Ishikawa (cell line): ENCODE measurements around the gene NSUN6.

Experiments used
- CEBPB ChIP-seq: IDR thresholded peaks from 2 replicates; pipeline ENCODE4 v1.6.1; 2012
- CREB1 ChIP-seq: IDR thresholded peaks from 2 replicates; pipeline ENCODE4 v1.6.1; 2012; ENCODE audit warnings: low read depth
- EGR1 ChIP-seq: IDR thresholded peaks from 2 replicates; pipeline ENCODE4 v1.6.1; 2012
- EP300 ChIP-seq: IDR thresholded peaks from 2 replicates; pipeline ENCODE4 v1.6.1; 2012; ENCODE audit warnings: borderline replicate concordance
- FOXM1 ChIP-seq: IDR thresholded peaks from 2 replicates; pipeline ENCODE4 v1.6.1; 2012; ENCODE audit warnings: low read depth, borderline replicate concordance
- MAX ChIP-seq: IDR thresholded peaks from 2 replicates; pipeline ENCODE4 v1.6.1; 2012
- NFIC ChIP-seq: IDR thresholded peaks from 2 replicates; pipeline ENCODE4 v1.6.1; 2012
- RAD21 ChIP-seq: IDR thresholded peaks from 2 replicates; pipeline ENCODE4 v1.6.1; 2012; ENCODE audit warnings: low read depth
- REST ChIP-seq: IDR thresholded peaks from 2 replicates; pipeline ENCODE4 v1.6.1; 2012; ENCODE audit warnings: low read depth, mild to moderate bottlenecking
- TAF1 ChIP-seq: IDR thresholded peaks from 2 replicates; pipeline ENCODE4 v1.6.1; 2012; ENCODE audit warnings: low read depth, mild to moderate bottlenecking
- TCF12 ChIP-seq: IDR thresholded peaks from 2 replicates; pipeline ENCODE4 v1.6.1; 2012; ENCODE audit warnings: low read depth
- TEAD4 ChIP-seq: IDR thresholded peaks from 2 replicates; pipeline ENCODE4 v1.6.1; 2012
- YY1 ChIP-seq: IDR thresholded peaks from 2 replicates; pipeline ENCODE4 v1.6.1; 2012; ENCODE audit warnings: low read depth
- ZBTB7A ChIP-seq: IDR thresholded peaks from 2 replicates; pipeline ENCODE4 v1.6.1; 2012; ENCODE audit warnings: low read depth
- TF ChIP-seq, protein P1 (sequence below): IDR thresholded peaks from 2 replicates; pipeline ENCODE4 v1.6.1; 2012

The NSUN6 gene

GRCh38 chr10:18571780-18572179, 79.6 kb downstream of the NSUN6 start:
- TF ChIP-seq TCF12 (no peak), RAD21 (no peak), CEBPB (no peak), REST (no peak), EGR1 (no peak), NFIC (no peak), MAX (no peak), ZBTB7A (no peak), YY1 (no peak), TAF1 (no peak), FOXM1 (no peak), TEAD4 (no peak), EP300 (no peak), CREB1 (no peak)
- TF ChIP-seq, protein P1, sequence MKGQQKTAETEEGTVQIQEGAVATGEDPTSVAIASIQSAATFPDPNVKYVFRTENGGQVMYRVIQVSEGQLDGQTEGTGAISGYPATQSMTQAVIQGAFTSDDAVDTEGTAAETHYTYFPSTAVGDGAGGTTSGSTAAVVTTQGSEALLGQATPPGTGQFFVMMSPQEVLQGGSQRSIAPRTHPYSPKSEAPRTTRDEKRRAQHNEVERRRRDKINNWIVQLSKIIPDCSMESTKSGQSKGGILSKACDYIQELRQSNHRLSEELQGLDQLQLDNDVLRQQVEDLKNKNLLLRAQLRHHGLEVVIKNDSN = no peak

- no peak for TF ChIP-seq MAX
- TF ChIP-seq, protein P1 = no peak
- no peak for TF ChIP-seq RAD21
- no peak for TF ChIP-seq FOXM1
These were observed 80.3 kb downstream of the NSUN6 start for GRCh38 chr10:18571076-18571475.

GRCh38 chr10:18567343-18567856, 84.0 kb downstream of the NSUN6 start:
- TF ChIP-seq YY1 (no peak), CREB1 (no peak), REST (no peak), EP300 (no peak)

DNA sequence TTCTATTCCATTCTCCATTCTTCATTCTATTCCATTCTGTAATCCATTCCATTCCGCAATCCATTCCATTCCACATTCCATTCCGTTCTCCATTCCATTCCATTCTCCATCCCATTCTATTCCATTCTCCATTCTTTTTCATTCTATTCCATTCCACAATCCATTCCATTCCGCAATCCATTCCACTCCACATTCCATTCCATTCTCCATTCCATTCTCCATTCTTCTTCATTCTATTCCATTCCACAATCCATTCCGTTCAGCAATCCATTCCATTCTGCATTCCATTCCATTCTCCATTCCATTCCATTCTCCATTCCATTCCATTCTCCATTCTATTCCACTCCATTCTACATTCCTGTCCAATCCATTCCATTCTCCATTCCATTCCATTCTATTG, 85.2 kb downstream of the NSUN6 start:
- TF ChIP-seq TEAD4 (peak; percentile 30; the same call in 1 of the 2 replicates), TAF1 (no peak)

DNA sequence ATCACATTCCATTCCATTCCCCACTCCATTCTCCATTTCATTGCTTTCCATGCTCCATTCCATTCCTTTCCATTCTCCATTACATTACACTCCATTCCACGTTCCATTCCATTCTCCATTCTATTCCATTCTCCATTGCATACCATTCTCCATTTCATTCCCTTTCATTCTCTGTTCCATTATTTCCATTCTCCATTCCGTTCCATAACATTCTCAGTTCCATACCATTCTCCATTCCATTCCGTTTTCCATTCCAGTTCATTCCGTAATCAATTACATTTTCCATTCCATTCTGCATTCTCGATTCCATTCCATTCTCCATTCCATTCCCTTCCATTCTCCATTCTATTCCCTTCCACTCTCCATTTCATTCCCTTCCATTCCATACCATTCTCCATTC, 86.4 kb downstream of the NSUN6 start:
- TF ChIP-seq EP300 (no peak), NFIC (no peak), EGR1 (no peak), ZBTB7A (no peak), CEBPB (no peak), TAF1 (no peak), RAD21 (no peak), TCF12 (no peak), REST (no peak), FOXM1 (no peak), MAX (no peak), TEAD4 (no peak), YY1 (no peak), CREB1 (no peak)
- TF ChIP-seq, protein P1 = no peak
